ENCODE data around the gene CTSE. TPM values are rescaled to one million over a fixed set of nuclear protein-coding genes. Genes with fewer than 3 reads are reported as not detected.
"Not testable (repeated sequence)": the region's sequence is repeated elsewhere in the genome, so short reads cannot be mapped to it uniquely, and the experiment has no call there.

The CTSE gene
- total RNA-seq, 1 experiment from 2014 or later = 425 TPM

- H3K4me3 Mint-ChIP-seq (ENCODE audit: low read depth, unreplicated experiment) = no peak overlapping the region
- no peak overlapping the region for H3K27ac Mint-ChIP-seq (ENCODE audit: unreplicated experiment)
- peaks cover 2% of the 10 kb centered on the region for H3K9me3 Mint-ChIP-seq (ENCODE audit: low read depth, unreplicated experiment)
- no peaks in the 10 kb centered on the region for H3K27me3 Mint-ChIP-seq (ENCODE audit: unreplicated experiment)
- peaks cover 34% of the 10 kb centered on the region for H3K4me1 Mint-ChIP-seq (ENCODE audit: low read depth, unreplicated experiment)
- no peak for DNase-seq
- intact Hi-C loops (cut with micrococcal nuclease; ENCODE audit: unreplicated experiment) = no loop called here
- no TSS peak for BruUV-seq (replicated peaks)
- peaks cover 9% of the 10 kb centered on the region for H3K36me3 Mint-ChIP-seq (ENCODE audit: insufficient read depth, unreplicated experiment)
- CTCF ChIA-PET = interaction anchor here (0.7 to 1.4 kb wide), 3 partner anchors 14 to 418 kb away, joined by 3 to 7 read pairs (median 4); no protein-coding TSS in a partner anchor
- TF ChIP-seq CTCF (IDR thresholded peaks at IDR 0.05; ENCODE audit: unreplicated experiment) = no peak
These were observed 22.9 kb downstream of the CTSE start for GRCh38 chr1:206000641-206001339.

GRCh38 chr1:205998457-205999241, 25.0 kb downstream of the CTSE start:
- intact Hi-C loops (cut with micrococcal nuclease; ENCODE audit: unreplicated experiment) = no loop called here
- DNase-seq = no peak
- peaks cover 13% of the 10 kb centered on the region for H3K4me1 Mint-ChIP-seq (ENCODE audit: low read depth, unreplicated experiment)
- CTCF ChIA-PET = interaction anchor here (1.0 to 1.4 kb wide), 2 partner anchors 20 to 108 kb away, joined by 3 read pairs; no protein-coding TSS in a partner anchor
- H3K4me3 Mint-ChIP-seq (ENCODE audit: low read depth, unreplicated experiment) = no peak overlapping the region
- BruUV-seq (replicated peaks) = no TSS peak
- H3K36me3 Mint-ChIP-seq (ENCODE audit: insufficient read depth, unreplicated experiment) = peaks cover 5% of the 10 kb centered on the region
- H3K27me3 Mint-ChIP-seq (ENCODE audit: unreplicated experiment) = no peaks in the 10 kb centered on the region
- no peak overlapping the region for H3K27ac Mint-ChIP-seq (ENCODE audit: unreplicated experiment)
- peaks cover 2% of the 10 kb centered on the region for H3K9me3 Mint-ChIP-seq (ENCODE audit: low read depth, unreplicated experiment)
- no peak for TF ChIP-seq CTCF (IDR thresholded peaks at IDR 0.05; ENCODE audit: unreplicated experiment)

GRCh38 chr1:205996641-205997040, 27.1 kb downstream of the CTSE start:
- H3K36me3 Mint-ChIP-seq (ENCODE audit: insufficient read depth, unreplicated experiment) = not testable (repeated sequence)

GRCh38 chr1:205994346-205994745, 29.3 kb downstream of the CTSE start:
- Mint-ChIP-seq H3K9me3 (ENCODE audit: low read depth, unreplicated experiment) (peaks cover 2% of the 10 kb centered on the region), H3K4me3 (ENCODE audit: low read depth, unreplicated experiment) (no peak overlapping the region), H3K27me3 (ENCODE audit: unreplicated experiment) (no peaks in the 10 kb centered on the region), H3K27ac (ENCODE audit: unreplicated experiment) (no peak overlapping the region), H3K36me3 (ENCODE audit: insufficient read depth, unreplicated experiment) (no peaks in the 10 kb centered on the region), H3K4me1 (ENCODE audit: low read depth, unreplicated experiment) (no peaks in the 10 kb centered on the region)
- no TSS peak for BruUV-seq (replicated peaks)
- intact Hi-C loops (cut with micrococcal nuclease; ENCODE audit: unreplicated experiment) = no loop called here
- DNase-seq = no peak
- CTCF ChIA-PET = no interaction called here
- no peak for TF ChIP-seq CTCF (IDR thresholded peaks at IDR 0.05; ENCODE audit: unreplicated experiment)

More at GRCh38 chr1:205996641-205997040, 27.1 kb downstream of the CTSE start:
- H3K4me3 Mint-ChIP-seq (ENCODE audit: low read depth, unreplicated experiment); DNase-seq; H3K27ac Mint-ChIP-seq (ENCODE audit: unreplicated experiment); CTCF ChIA-PET; H3K4me1 Mint-ChIP-seq (ENCODE audit: low read depth, unreplicated experiment); H3K9me3 Mint-ChIP-seq (ENCODE audit: low read depth, unreplicated experiment); intact Hi-C loops (cut with micrococcal nuclease; ENCODE audit: unreplicated experiment); H3K27me3 Mint-ChIP-seq (ENCODE audit: unreplicated experiment); BruUV-seq (replicated peaks): not testable (repeated sequence)
